H1 (cell line): ENCODE measurements around the gene DEGS2.

Experiments used
- ATF3 ChIP-seq: IDR thresholded peaks from 2 replicates; pipeline ENCODE4 v1.6.1; 2011; ENCODE audit warnings: low read depth, mild to moderate bottlenecking, low read length; ENCODE audit not compliant: insufficient read depth
- CREB1 ChIP-seq: IDR thresholded peaks from 2 replicates; pipeline ENCODE4 v1.6.1; 2012; ENCODE audit warnings: inconsistent platforms
- CTCF ChIP-seq, 3 experiments: IDR thresholded peaks; 1 replicate in 2 of 3; 2 replicates in 1 of 3; pipeline versions ENCODE4 v1.5.1 to v1.6.1; 2011; ENCODE audit warnings: low read length in 3 of 3, mild to moderate bottlenecking in 3 of 3, inconsistent platforms in 2 of 3, low read depth in 1 of 3, moderate library complexity in 1 of 3; ENCODE audit not compliant: insufficient read depth in 1 of 3; ENCODE audit errors: control extremely low read depth in 1 of 3
- EP300 ChIP-seq, 2 experiments: IDR thresholded peaks; 1 replicate in 1 of 2; 2 replicates in 1 of 2; pipeline ENCODE4 v1.6.1; 2011 to 2012; ENCODE audit warnings: low read depth in 2 of 2, low read length in 2 of 2, mild to moderate bottlenecking in 2 of 2, borderline replicate concordance in 1 of 2, inconsistent platforms in 1 of 2, moderate library complexity in 1 of 2
- EZH2 ChIP-seq: fragments of 200-600 bp; sonication (generic); IDR thresholded peaks from 2 replicates; pipeline ENCODE4 v1.7.1; 2012; ENCODE audit warnings: low read depth, mild to moderate bottlenecking, moderate library complexity, low read length, inconsistent platforms; ENCODE audit not compliant: severe bottlenecking
- GABPA ChIP-seq: IDR thresholded peaks from 2 replicates; pipeline ENCODE4 v1.6.1; 2011; ENCODE audit warnings: mild to moderate bottlenecking, low read length, moderate library complexity, borderline replicate concordance; ENCODE audit not compliant: insufficient read depth
- JUN ChIP-seq: IDR thresholded peaks from 2 replicates; pipeline ENCODE4 v1.6.1; 2011; ENCODE audit warnings: low read depth, mild to moderate bottlenecking, improper control_type of control experiment, low read length
- POLR2A ChIP-seq, 2 experiments: IDR thresholded peaks; 1 replicate in 1 of 2; 2 replicates in 1 of 2; pipeline ENCODE4 v1.6.1; 2011; ENCODE audit warnings: low read depth in 2 of 2, low read length in 2 of 2, mild to moderate bottlenecking in 2 of 2; ENCODE audit errors: control extremely low read depth in 1 of 2
- POLR2AphosphoS5 ChIP-seq: IDR thresholded peaks from 2 replicates; pipeline ENCODE4 v1.6.1; 2011; ENCODE audit warnings: low read depth, low read length
- TAF1 ChIP-seq: IDR thresholded peaks from 2 replicates; pipeline ENCODE4 v1.6.1; 2011; ENCODE audit warnings: mild to moderate bottlenecking, low read depth, low read length

- TF ChIP-seq CREB1 (peak; percentile 64; the same call in 1 of the 2 replicates), CTCF (IDR thresholded peaks at IDR 0.05; ENCODE audit: control extremely low read depth in 1 of 3, insufficient read depth in 1 of 3, low read depth in 1 of 3, low read length in 3 of 3) (peak in 2 of 3 experiments; percentile 95 to 99; a peak in 3 of 4 replicates), POLR2A (IDR thresholded peaks at IDR 0.05; ENCODE audit: control extremely low read depth in 1 of 2, low read depth in 2 of 2, low read length in 2 of 2) (no peak), EZH2 (no peak), JUN (no peak), GABPA (peak; percentile 38; the same call in 1 of the 2 replicates), TAF1 (no peak), ATF3 (no peak), POLR2AphosphoS5 (no peak), EP300 (IDR thresholded peaks at IDR 0.05; ENCODE audit: borderline replicate concordance in 1 of 2, low read depth in 2 of 2, low read length in 2 of 2) (0 out of 3 replicates have a peak, but pooled peaks of 1 of the 2 experiments have one; percentile 22)
Observed at GRCh38 chr14:100155049-100155621, 4.3 kb downstream of the DEGS2 start.
